Mucosa of descending colon (tissue), 3 donors: Measurements from ENCODE around the gene KCNK15. TPM values are rescaled to one million over a fixed set of nuclear protein-coding genes. Genes with fewer than 3 reads are reported as not detected.
"Not testable (repeated sequence)": the region's sequence is repeated elsewhere in the genome, so short reads cannot be mapped to it uniquely, and the experiment has no call there.

Experiments used
- ATAC-seq: fragments of 200-7000 bp; cut with Tn5 transposase; one replicate; pipeline ENCODE4 v1.9.1; 2020; ENCODE audit warnings: mild to moderate bottlenecking, moderate library complexity
- DNase-seq, 3 donors: peaks; one replicate each; pipeline ENCODE4 v3.0.0-alpha.2; 2020
- H3K36me3 ChIP-seq: fragments of 200-600 bp; one replicate; pipeline ENCODE4 v1.8.0; 2021; ENCODE audit warnings: low read depth, mild to moderate bottlenecking
- H3K4me1 ChIP-seq: fragments of 200-600 bp; one replicate; pipeline ENCODE4 v1.8.0; 2021; ENCODE audit warnings: low read depth, mild to moderate bottlenecking
- H3K4me3 ChIP-seq: fragments of 200-600 bp; one replicate; pipeline ENCODE4 v1.8.0; 2021; ENCODE audit warnings: mild to moderate bottlenecking
- H3K9me3 ChIP-seq: fragments of 200-600 bp; one replicate; pipeline ENCODE4 v1.8.0; 2021; ENCODE audit warnings: mild to moderate bottlenecking
- CTCF ChIP-seq: fragments of 200-600 bp; IDR thresholded peaks from one replicate; pipeline ENCODE4 v1.8.0; 2022; ENCODE audit warnings: antibody characterized with exemption, mild to moderate bottlenecking
- intact Hi-C, 2 donors: fragments of 100-400 bp; cut with DNase I in 1 of 2; cut with micrococcal nuclease in 1 of 2; formaldehyde crosslinking; loops; one replicate each; pipeline versions ENCODE4 v1.11.0 to v1.11.1; 2022; cut with DNase I, micrococcal nuclease
- total RNA-seq, 3 donors: library from RNA; stranded (reverse); fragmentation: NEBNext Ultra II Directional in 2 of 3; extraction: Animal tissue kit (Norgen Biotek cat#: 25700) in 2 of 3; gene quantifications; one replicate each; pipeline versions ENCODE4 v1.2.1 to v1.2.4, GENCODE V29; 2021 to 2023
- donor health status: DM: no; HTN: no; CAD: no; lungs with moderate emphysema.
- donor health status: DM: no; HTN: no; CAD: no.
- donor health status: DM: no; HTN: yes; CAD: no.

The KCNK15 gene
- total RNA-seq, 3 donors from 2014 or later = 0.17 to 0.44 (median 0.43) TPM

GRCh38 chr20:44759595-44759994 is 13.9 kb downstream of the KCNK15 start:
- intact Hi-C loops = no loop called here
- H3K36me3 ChIP-seq = no peaks in the 10 kb centered on the region
- H3K9me3 ChIP-seq = no peaks in the 10 kb centered on the region
- TF ChIP-seq CTCF = no peak
- no peak for DNase-seq
- no peak overlapping the region for H3K4me3 ChIP-seq
- no peaks in the 10 kb centered on the region for H3K4me1 ChIP-seq
- no peak for ATAC-seq

- intact Hi-C loops = no loop called here
- TF ChIP-seq CTCF = no peak
- Histone ChIP-seq H3K9me3 (no peaks in the 10 kb centered on the region), H3K4me1 (no peaks in the 10 kb centered on the region), H3K36me3 (no peaks in the 10 kb centered on the region), H3K4me3 (no peak overlapping the region)
- no peak for ATAC-seq
- no peak for DNase-seq
These were observed 15.8 kb downstream of the KCNK15 start for GRCh38 chr20:44761423-44761822.

GRCh38 chr20:44762466-44763140 is 16.9 kb downstream of the KCNK15 start:
- ATAC-seq = no peak
- intact Hi-C loops = no loop called here
- Histone ChIP-seq H3K4me3 (no peak overlapping the region), H3K9me3 (no peaks in the 10 kb centered on the region), H3K4me1 (no peaks in the 10 kb centered on the region), H3K36me3 (no peaks in the 10 kb centered on the region)
- no peak for DNase-seq
- no peak for TF ChIP-seq CTCF

GRCh38 chr20:44763798-44764197 is 18.1 kb downstream of the KCNK15 start:
- ATAC-seq, DNase-seq, H3K9me3 ChIP-seq, H3K4me1 ChIP-seq, H3K36me3 ChIP-seq, intact Hi-C loops, H3K4me3 ChIP-seq: not testable (repeated sequence)

- no peaks in the 10 kb centered on the region for H3K4me1 ChIP-seq
- H3K36me3 ChIP-seq = no peaks in the 10 kb centered on the region
- H3K4me3 ChIP-seq = no peak overlapping the region
- TF ChIP-seq CTCF = no peak
- intact Hi-C loops = no loop called here
- ATAC-seq = no peak
- H3K9me3 ChIP-seq = no peaks in the 10 kb centered on the region
- DNase-seq = no peak
These were observed 19.4 kb downstream of the KCNK15 start for GRCh38 chr20:44765091-44765490.

GRCh38 chr20:44765701-44766347 is 20.2 kb downstream of the KCNK15 start:
- DNase-seq (no peak), ATAC-seq (peak; percentile 16)
- TF ChIP-seq CTCF = no peak
- intact Hi-C loops = no loop called here
- no peak overlapping the region for H3K4me3 ChIP-seq
- H3K9me3 ChIP-seq = no peaks in the 10 kb centered on the region
- H3K4me1 ChIP-seq = no peaks in the 10 kb centered on the region
- no peaks in the 10 kb centered on the region for H3K36me3 ChIP-seq
